HEK293 (cell line): ENCODE data around the gene PIM1.

Source experiments
- CTCF ChIA-PET: fragments of 350-600 bp; formaldehyde crosslinking; extraction: SDS; loops from one replicate; lab custom pipeline; 2021; ENCODE audit warnings: antibody characterized with exemption; lab: Yijun Ruan, JAX
- POLR2A ChIA-PET: fragments of 300-600 bp; formaldehyde crosslinking; extraction: SDS; loops from one replicate; lab custom pipeline; 2020; ENCODE audit warnings: antibody characterized with exemption, inconsistent platforms; lab: Yijun Ruan, JAX
- H3K27ac ChIP-seq: fragments of 200-500 bp; sonication (Bioruptor generic); 2 replicates; pipeline ENCODE4 v1.5.1; 2014; ENCODE audit warnings: low read depth, low read length, control low read depth, inconsistent platforms; ENCODE audit errors: extremely low read depth
- H3K36me3 ChIP-seq, 2 experiments: fragments of 200-500 bp in 1 of 2; sonication (Bioruptor generic) in 1 of 2; 1 replicate in 1 of 2; 2 replicates in 1 of 2; pipeline ENCODE4 v1.5.1; 2014 to 2017; ENCODE audit warnings: inconsistent platforms in 2 of 2, low read length in 2 of 2; ENCODE audit not compliant: control insufficient read depth in 2 of 2, insufficient read depth in 1 of 2
- H3K4me1 ChIP-seq: fragments of 200-500 bp; sonication (Bioruptor generic); 2 replicates; pipeline ENCODE4 v1.5.1; 2014; ENCODE audit warnings: mild to moderate bottlenecking, low read length, inconsistent platforms; ENCODE audit not compliant: control insufficient read depth, insufficient read depth
- H3K4me3 ChIP-seq: 2 replicates; pipeline ENCODE4 v1.5.1; 2011; ENCODE audit warnings: low read depth, mild to moderate bottlenecking, control low read depth, low read length, moderate library complexity
- H3K9me3 ChIP-seq: fragments of 200-500 bp; sonication (Bioruptor generic); 2 replicates; pipeline ENCODE4 v1.5.1; 2014; ENCODE audit warnings: low read depth, low read length, inconsistent platforms; ENCODE audit not compliant: control insufficient read depth, insufficient read depth
- CTCF ChIP-seq: fragments of 450-650 bp; formaldehyde crosslinking; IDR thresholded peaks from 2 replicates; pipeline ENCODE4 v1.5.1; 2016; ENCODE audit warnings: missing biosample characterization, missing genetic modification characterization
- HIC1 ChIP-seq: fragments of 450-650 bp; formaldehyde crosslinking; IDR thresholded peaks from 2 replicates; pipeline ENCODE4 v1.5.1; 2016; ENCODE audit warnings: missing biosample characterization, missing genetic modification characterization
- HOXA7 ChIP-seq: sonication (generic); formaldehyde crosslinking; IDR thresholded peaks from 2 replicates; pipeline ENCODE4 v1.8.1; 2022; ENCODE audit warnings: missing genetic modification reagents, borderline replicate concordance
- KLF7 ChIP-seq: fragments of 450-650 bp; formaldehyde crosslinking; IDR thresholded peaks from 2 replicates; pipeline ENCODE4 v1.5.1; 2016; ENCODE audit warnings: missing biosample characterization, missing genetic modification characterization, borderline replicate concordance
- OVOL3 ChIP-seq: fragments of 450-650 bp; formaldehyde crosslinking; IDR thresholded peaks from 2 replicates; pipeline ENCODE4 v1.5.1; 2016; ENCODE audit warnings: missing biosample characterization, missing genetic modification characterization
- PRDM1 ChIP-seq: fragments of 450-650 bp; formaldehyde crosslinking; IDR thresholded peaks from 2 replicates; pipeline ENCODE4; 2016; ENCODE audit warnings: missing biosample characterization, missing genetic modification characterization
- ZBTB11 ChIP-seq: fragments of 450-650 bp; formaldehyde crosslinking; conservative IDR thresholded peaks from 2 replicates; pipeline ENCODE4 v1.5.1; 2016; ENCODE audit warnings: low read depth, missing biosample characterization, missing genetic modification characterization
- ZBTB26 ChIP-seq: fragments of 450-650 bp; formaldehyde crosslinking; optimal IDR thresholded peaks from 2 replicates; pipeline ENCODE3; 2016; ENCODE audit warnings: missing biosample characterization, mild to moderate bottlenecking, missing genetic modification characterization
- ZNF184 ChIP-seq: fragments of 450-650 bp; IDR thresholded peaks from 2 replicates; pipeline ENCODE4 v1.5.1; 2018; ENCODE audit warnings: missing biosample characterization, mild to moderate bottlenecking, missing genetic modification characterization
- ZNF311 ChIP-seq: fragments of 450-650 bp; formaldehyde crosslinking; IDR thresholded peaks from 2 replicates; pipeline ENCODE4 v1.5.1; 2017; ENCODE audit warnings: missing biosample characterization, missing genetic modification characterization, borderline replicate concordance
- ZNF391 ChIP-seq: fragments of 450-650 bp; formaldehyde crosslinking; IDR thresholded peaks from 2 replicates; pipeline ENCODE4 v1.5.1; 2016; ENCODE audit warnings: low read depth, missing biosample characterization, missing genetic modification characterization, borderline replicate concordance
- ZNF513 ChIP-seq: fragments of 450-650 bp; IDR thresholded peaks from 2 replicates; pipeline ENCODE4 v1.5.1; 2018; ENCODE audit warnings: missing biosample characterization, missing genetic modification characterization
- ZNF514 ChIP-seq: fragments of 450-650 bp; formaldehyde crosslinking; IDR thresholded peaks from 2 replicates; pipeline ENCODE4 v1.5.1; 2016; ENCODE audit warnings: missing biosample characterization, missing genetic modification characterization
- ZNF518A ChIP-seq: fragments of 450-650 bp; formaldehyde crosslinking; conservative IDR thresholded peaks from 2 replicates; pipeline ENCODE4 v1.5.1; 2016; ENCODE audit warnings: low read depth, missing biosample characterization, missing genetic modification characterization
- ZNF560 ChIP-seq: fragments of 450-650 bp; formaldehyde crosslinking; IDR thresholded peaks from 2 replicates; pipeline ENCODE4 v1.5.1; 2017; ENCODE audit warnings: missing biosample characterization, missing genetic modification characterization, borderline replicate concordance
- ZNF629 ChIP-seq: fragments of 450-650 bp; formaldehyde crosslinking; IDR thresholded peaks from 2 replicates; pipeline ENCODE4 v1.5.1; 2017; ENCODE audit warnings: missing biosample characterization, missing genetic modification characterization
- ZNF791 ChIP-seq: fragments of 450-650 bp; formaldehyde crosslinking; IDR thresholded peaks from 2 replicates; pipeline ENCODE4 v1.5.1; 2016; ENCODE audit warnings: missing biosample characterization, missing genetic modification characterization
- TF ChIP-seq, protein P1 (sequence below): fragments of 450-650 bp; formaldehyde crosslinking; IDR thresholded peaks from 2 replicates; pipeline ENCODE4 v1.5.0; 2017; ENCODE audit warnings: missing biosample characterization, missing genetic modification characterization, borderline replicate concordance

Gene PIM1

DNA sequence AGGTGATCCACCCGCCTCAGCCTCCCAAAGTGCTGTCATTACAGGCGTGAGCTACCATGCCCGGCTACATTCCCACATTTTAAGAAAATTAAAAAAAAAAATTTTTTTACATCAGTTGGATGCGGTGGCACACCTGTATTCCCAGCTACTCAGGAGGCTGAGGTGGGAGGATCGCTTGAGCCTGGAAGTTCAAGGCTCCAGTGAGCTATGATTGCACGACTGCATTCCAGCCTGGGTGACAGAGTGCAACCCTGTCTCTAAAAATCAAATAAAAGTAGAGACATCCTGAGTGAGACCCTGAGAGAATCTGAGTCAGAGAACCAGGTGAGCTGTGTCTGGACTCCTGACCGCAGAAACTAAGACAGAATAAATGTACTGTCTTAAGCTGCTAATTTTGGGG, 38.8 kb downstream of the PIM1 start:
- TF ChIP-seq CTCF (tag by site-specific recombination) = no peak
- TF ChIP-seq ZNF518A (tag by site-specific recombination) = no peak
- TF ChIP-seq ZNF311 = no peak
- no peak for TF ChIP-seq HOXA7 (CRISPR knock-in tag)
- TF ChIP-seq ZBTB11 (tag by site-specific recombination) = no peak
- no peak for TF ChIP-seq OVOL3 (tag by site-specific recombination)
- TF ChIP-seq ZNF391 (tag by site-specific recombination) = no peak
- TF ChIP-seq ZNF629 (tag by site-specific recombination) = no peak
- TF ChIP-seq ZNF513 (tag by site-specific recombination) = no peak
- no peak for TF ChIP-seq HIC1 (tag by site-specific recombination)
- TF ChIP-seq ZNF514 (tag by site-specific recombination) = no peak
- TF ChIP-seq ZBTB26 (tag by site-specific recombination) = no peak
- no peak for TF ChIP-seq ZNF184
- no peak for TF ChIP-seq KLF7 (tag by site-specific recombination)
- TF ChIP-seq, protein P1, sequence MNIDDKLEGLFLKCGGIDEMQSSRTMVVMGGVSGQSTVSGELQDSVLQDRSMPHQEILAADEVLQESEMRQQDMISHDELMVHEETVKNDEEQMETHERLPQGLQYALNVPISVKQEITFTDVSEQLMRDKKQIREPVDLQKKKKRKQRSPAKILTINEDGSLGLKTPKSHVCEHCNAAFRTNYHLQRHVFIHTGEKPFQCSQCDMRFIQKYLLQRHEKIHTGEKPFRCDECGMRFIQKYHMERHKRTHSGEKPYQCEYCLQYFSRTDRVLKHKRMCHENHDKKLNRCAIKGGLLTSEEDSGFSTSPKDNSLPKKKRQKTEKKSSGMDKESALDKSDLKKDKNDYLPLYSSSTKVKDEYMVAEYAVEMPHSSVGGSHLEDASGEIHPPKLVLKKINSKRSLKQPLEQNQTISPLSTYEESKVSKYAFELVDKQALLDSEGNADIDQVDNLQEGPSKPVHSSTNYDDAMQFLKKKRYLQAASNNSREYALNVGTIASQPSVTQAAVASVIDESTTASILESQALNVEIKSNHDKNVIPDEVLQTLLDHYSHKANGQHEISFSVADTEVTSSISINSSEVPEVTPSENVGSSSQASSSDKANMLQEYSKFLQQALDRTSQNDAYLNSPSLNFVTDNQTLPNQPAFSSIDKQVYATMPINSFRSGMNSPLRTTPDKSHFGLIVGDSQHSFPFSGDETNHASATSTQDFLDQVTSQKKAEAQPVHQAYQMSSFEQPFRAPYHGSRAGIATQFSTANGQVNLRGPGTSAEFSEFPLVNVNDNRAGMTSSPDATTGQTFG = no peak
- no peak for TF ChIP-seq ZNF560 (tag by site-specific recombination)
- TF ChIP-seq PRDM1 (tag by site-specific recombination) = no peak
- TF ChIP-seq ZNF791 (tag by site-specific recombination) = no peak
- ChIA-PET CTCF (interaction anchor here (0.6 to 17.8 kb wide), 41 partner anchors 10 to 1616 kb away, joined by 3 to 845 read pairs (median 4); partner anchors contain the start of genes C6orf89, PIM1, TBC1D22B and TMEM217), POLR2A (interaction anchor here (0.6 to 1.0 kb wide), 2 partner anchors 32 to 141 kb away, joined by 3 read pairs; no protein-coding TSS in a partner anchor)
- Histone ChIP-seq H3K36me3 (no peaks in the 10 kb centered on the region), H3K27ac (no peak overlapping the region), H3K4me3 (no peak overlapping the region), H3K9me3 (no peaks in the 10 kb centered on the region), H3K4me1 (no peaks in the 10 kb centered on the region; the same call in 1 of the 2 replicates)
